NCI-H1105 (cell line): ENCODE measurements around the gene CDC42EP3.

ENCODE experiments used
- DNase-seq: peaks from one replicate; lab custom pipeline; 2025; lab: John Stamatoyannopoulos, UW

Gene CDC42EP3

DNA sequence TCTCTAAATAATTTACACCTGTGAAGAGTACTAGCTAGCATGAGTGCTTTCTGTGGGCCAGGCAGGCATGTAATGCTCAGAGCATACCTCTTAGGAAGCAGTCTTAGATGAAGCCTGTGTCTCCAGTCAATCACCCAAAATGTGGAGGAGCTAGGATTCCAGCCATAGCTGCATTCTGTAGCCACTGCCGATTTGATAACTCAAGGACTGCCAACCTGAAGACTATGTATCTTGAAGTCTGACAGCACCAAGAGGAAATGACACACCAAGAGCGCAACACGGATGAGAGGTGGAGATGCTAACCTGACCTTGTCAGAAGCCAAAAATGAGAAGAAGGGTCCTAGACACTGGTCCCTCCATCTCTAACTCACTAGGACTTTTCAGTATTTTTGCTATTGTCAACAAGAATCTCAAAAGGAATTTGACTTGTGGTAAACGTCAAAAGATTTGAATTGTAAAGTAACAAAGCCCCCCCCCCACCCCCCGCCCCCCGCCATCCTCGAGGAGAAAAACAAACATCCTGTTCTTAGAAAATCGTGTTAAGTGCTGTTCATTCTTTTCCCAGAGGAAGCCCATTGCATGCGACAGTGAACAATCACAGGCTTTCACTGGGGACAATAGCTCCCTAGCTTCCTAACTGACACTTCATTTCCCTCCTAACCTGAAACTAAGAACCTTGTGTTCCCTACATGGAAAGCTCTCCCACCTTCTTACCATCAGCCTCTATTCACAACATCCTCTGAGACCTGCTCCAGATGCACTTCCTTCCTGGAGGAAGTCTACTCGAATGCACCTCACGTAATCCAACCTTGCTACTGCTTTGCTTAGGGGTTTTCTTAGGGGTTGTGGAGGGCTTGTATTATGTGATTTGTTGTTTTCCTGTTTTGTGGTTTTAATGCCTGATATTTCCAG is 14.7 kb downstream of the CDC42EP3 start:
- no peak for DNase-seq

DNA sequence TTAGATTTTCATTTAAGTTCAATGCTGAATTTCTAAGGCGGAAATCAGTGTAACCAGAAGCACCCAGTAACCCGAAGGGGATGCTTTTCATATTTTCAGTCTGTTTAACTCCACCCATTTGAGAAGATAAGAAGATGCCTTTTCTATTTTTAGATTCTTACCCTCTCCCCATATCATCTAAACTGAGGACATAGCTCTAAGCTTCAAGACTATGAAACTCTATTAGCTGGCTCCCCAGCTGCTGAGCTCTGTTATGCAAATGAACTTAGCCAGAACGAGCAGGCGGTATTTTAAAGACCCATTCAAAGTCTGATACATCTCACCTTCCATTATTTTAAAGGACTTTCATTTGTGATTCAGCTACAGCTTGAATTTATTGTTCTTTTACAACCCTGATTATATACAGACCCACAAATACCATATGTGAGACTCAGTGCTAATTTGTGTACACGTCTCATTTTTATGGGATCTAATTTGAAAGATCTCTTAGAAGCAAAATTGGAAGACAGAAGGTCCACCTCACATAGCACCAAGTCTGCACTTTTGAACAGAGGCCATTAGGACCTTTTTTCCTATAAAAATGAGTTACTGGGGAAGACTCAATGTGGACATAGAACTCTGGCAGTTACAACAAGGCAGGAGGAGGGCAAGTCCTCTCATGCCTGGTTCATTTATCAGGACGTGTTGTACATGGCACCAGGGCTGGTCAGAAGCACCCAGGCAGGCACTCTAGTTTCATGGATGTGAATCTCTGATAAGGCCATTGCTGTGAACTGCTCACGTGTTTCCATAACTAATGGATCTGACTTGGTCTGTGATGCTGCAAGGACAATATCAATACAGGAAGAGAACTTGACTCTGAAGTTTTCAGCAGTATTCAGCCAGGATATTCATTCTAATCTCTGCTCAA is 16.3 kb downstream of the CDC42EP3 start:
- peak; percentile 11 for DNase-seq

GRCh38 chr2:37654419-37654818 is 17.0 kb downstream of the CDC42EP3 start:
- no peak for DNase-seq

- DNase-seq, result no peak
Observed at GRCh38 chr2:37653805-37654378, 17.6 kb downstream of the CDC42EP3 start.

DNA sequence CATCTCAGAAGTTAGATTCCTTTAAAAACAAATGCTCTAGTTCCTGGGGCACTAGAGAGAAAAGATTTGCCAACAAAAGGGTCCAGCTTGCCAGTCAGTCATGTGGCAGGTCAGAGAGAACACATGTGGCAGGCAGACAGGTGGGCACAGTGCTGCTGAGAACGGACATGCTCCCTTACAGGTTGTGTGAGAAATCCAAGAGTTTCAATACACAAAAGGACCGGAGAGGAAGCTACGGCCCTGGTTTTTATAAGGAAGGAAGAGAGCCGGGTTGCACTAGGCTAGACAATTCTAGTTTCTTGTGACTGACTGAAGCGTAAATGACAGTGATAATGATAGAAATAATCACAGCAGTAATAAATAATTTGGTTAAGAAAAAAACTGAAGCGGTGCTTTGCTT is 18.3 kb downstream of the CDC42EP3 start:
- no peak for DNase-seq

GRCh38 chr2:37652199-37652640 is 19.2 kb downstream of the CDC42EP3 start:
- no peak for DNase-seq

DNA sequence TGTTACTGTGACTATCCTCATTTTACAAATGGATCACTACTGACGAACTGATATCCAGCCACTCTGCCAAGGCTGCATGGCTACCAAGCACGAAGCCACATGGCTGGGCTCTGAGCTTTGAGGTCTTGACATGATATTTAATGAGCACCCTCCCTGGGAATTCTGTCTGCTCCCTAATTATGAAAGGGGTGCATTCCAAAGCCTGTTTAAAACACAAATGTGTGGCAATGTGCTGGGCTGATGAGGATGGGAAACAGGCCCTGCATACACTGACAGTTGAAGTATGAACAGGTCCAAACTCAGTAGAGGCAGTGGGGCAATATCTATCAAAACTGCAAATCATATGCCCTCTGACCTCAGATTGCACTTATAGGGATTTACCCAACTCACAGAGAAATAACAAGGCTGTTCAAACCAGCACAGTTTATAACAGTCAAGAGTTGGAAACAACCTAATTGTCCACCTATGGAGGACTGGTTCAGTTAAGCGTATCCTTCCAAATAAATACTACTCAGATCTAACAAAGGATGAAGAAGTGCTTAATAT is 20.8 kb downstream of the CDC42EP3 start:
- no peak for DNase-seq

DNA sequence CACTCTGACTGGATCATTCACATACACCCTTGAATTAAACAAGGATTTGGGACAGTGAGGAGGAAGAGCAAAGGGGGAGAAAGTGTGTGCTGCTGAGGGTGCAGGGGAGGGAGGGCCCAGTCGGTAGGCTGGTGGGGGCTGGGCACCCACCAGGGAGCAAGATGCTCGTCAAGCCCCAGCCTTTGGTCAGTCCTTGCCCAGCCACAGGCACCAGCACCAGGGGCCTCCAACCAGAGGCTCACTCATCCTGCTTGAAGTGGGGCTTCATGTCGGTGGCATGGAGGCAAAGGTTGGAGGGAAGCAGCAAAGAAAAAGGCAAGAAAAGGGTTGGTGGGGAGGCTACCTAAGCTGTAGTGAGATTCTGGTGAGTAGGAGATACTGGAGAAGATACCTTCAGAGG is 21.9 kb downstream of the CDC42EP3 start:
- DNase-seq, result no peak

GRCh38 chr2:37648331-37649011 is 23.0 kb downstream of the CDC42EP3 start:
- no peak for DNase-seq

- DNase-seq, result no peak
Observed at GRCh38 chr2:37647971-37648330, 23.5 kb downstream of the CDC42EP3 start.

GRCh38 chr2:37645836-37646235 is 25.6 kb downstream of the CDC42EP3 start:
- DNase-seq, result no peak

- DNase-seq, result no peak
Observed at GRCh38 chr2:37645362-37645761, 26.1 kb downstream of the CDC42EP3 start.

DNA sequence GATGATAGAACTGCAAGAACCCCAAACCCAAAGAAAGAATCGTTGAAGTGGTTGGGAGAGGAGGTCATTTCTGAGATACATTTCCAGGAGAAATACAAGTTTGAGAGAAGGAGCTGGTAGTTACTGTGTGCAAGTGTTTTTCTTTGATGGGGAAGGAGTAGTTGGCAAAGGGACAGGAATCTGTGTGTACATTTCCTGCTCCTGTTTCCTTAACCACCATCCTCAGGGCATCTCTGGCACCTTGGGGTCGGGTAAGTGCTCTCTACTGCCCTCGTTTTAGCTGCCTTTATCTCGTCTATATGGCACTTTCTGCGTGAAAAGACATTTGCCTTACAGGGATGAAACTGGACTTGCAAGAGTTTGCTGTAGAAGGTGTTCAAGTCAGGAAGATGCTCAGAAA is 27.3 kb downstream of the CDC42EP3 start:
- DNase-seq, result no peak

- no peak for DNase-seq
Observed at GRCh38 chr2:37643730-37644078, 27.7 kb downstream of the CDC42EP3 start.

DNA sequence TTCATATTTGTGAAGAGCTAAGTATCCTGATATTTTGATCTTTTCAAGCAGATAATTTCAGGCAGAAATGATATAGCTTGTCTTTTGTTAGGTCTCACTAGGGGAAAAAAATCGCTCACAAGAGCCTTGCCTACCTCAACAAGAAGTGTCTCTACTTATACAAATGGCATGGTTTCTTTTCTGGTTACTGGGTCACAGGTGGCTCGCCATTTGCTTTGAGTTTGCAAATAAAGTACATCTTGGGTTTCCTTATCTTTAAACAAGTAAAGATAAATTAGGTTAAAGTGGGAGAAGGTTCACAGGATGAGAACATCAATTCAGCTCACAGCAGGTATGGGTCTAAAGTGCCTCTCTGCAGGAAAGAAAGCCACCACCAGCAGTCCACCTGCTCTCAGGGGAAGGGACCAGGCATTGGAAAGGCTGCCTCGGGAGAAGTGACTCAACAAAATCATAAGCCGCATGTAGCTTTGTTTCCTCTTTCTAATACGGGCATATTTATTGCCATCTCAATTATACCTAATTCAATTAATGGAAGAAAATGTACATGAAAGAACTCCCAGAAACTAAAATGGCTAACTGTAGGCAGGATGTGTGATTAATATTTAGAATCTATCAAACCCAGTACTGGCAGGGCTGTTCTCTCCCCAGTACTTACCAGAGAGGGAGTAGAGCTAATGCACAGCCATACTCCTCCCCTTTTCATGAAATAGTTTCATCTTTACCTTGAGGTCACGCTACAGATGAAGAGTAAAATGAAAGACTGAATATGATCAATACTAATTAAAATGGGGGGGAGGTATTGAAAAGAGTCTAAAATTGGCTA is 28.3 kb downstream of the CDC42EP3 start:
- no peak for DNase-seq

GRCh38 chr2:37641582-37642171 is 29.8 kb downstream of the CDC42EP3 start:
- DNase-seq, result no peak

DNA sequence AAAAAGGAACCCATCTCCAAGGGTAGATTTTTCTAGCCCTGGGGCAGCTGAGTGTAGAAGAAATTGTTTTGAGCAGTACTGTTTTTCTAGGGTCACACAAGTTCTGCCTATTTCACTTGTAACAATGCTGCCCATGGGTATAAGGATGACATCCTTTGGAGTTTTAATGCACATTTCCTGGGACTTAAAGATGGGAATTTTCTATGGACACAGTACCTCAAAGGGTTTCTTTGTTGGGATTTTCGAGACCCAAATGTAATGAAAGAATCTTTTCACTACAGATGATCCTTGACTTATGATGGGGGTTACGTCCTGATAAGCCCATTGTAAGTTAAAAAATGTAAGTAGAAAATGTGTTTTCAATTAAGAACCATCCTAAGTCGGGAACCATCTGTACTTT is 31.8 kb downstream of the CDC42EP3 start:
- no peak for DNase-seq

DNA sequence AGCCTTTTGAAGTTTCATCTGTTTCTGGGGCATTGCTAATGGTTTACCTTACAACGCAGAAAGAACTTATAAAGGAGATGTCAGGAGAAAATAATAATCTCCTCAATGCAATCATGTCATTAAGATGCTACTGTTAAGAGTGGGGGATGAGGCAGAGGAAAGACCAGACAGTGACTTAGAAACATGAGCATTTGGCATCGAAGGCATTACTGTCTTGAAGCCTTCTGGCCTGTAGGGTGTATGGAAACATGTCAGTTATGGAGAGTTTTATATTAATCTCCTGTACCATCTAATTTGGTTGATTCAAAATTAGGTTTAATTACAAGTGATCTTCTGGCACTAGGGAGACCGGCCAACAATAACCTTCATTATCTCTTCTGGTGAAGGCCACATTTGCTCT is 32.5 kb downstream of the CDC42EP3 start:
- DNase-seq, result no peak

DNA sequence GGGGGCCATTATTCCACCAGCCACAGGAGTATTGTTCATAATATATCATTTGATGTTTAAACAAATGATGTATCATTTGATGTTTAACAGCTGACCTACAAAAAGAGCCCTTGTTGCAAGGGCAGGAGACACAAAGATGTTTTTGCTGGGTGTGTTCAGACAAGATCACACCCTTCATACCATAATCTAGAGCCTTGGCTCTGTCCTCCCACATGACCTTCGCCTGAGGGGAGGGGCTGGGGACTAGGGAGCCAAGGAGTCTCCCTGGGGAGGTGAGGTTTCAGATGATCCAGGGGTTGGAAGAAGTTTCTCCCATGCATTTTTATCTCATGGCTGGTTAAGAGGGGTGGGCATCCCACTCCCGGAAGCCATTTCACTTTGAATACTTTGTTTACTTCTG is 33.5 kb downstream of the CDC42EP3 start:
- DNase-seq, result no peak

GRCh38 chr2:37637190-37637860 is 34.1 kb downstream of the CDC42EP3 start:
- no peak for DNase-seq
